GM15510 (cell line): Measurements from ENCODE around the gene FUT8.

ENCODE experiments used
- POLR2A ChIP-seq: IDR thresholded peaks from 3 replicates; pipeline ENCODE4 v1.6.1; 2011; ENCODE audit warnings: borderline replicate concordance; ENCODE audit not compliant: insufficient read length; ENCODE audit errors: extremely low read depth

FUT8 gene

GRCh38 chr14:65412856-65413738 is 567 bp downstream of the FUT8 start:
- TF ChIP-seq POLR2A, result no peak

GRCh38 chr14:65413739-65414045 is 1.2 kb downstream of the FUT8 start:
- TF ChIP-seq POLR2A, result no peak

- no peak for TF ChIP-seq POLR2A
Observed at GRCh38 chr14:65414961-65415589, 2.5 kb downstream of the FUT8 start.

GRCh38 chr14:65415613-65416012 is 3.1 kb downstream of the FUT8 start:
- TF ChIP-seq POLR2A, result no peak

- no peak for TF ChIP-seq POLR2A
Observed at GRCh38 chr14:65419593-65420252, 7.2 kb downstream of the FUT8 start.

GRCh38 chr14:65421201-65421981 is 8.9 kb downstream of the FUT8 start:
- TF ChIP-seq POLR2A, result no peak

- TF ChIP-seq POLR2A, result no peak
Observed at GRCh38 chr14:65422088-65422834, 9.7 kb downstream of the FUT8 start.

- TF ChIP-seq POLR2A, result no peak
Observed at GRCh38 chr14:65423982-65424381, 11.5 kb downstream of the FUT8 start.

GRCh38 chr14:65424531-65424930 is 12.0 kb downstream of the FUT8 start:
- TF ChIP-seq POLR2A, result no peak

GRCh38 chr14:65425885-65426284 is 13.4 kb downstream of the FUT8 start:
- TF ChIP-seq POLR2A, result no peak

GRCh38 chr14:65428691-65429090 is 16.2 kb downstream of the FUT8 start:
- no peak for TF ChIP-seq POLR2A

GRCh38 chr14:65429757-65430156 is 17.2 kb downstream of the FUT8 start:
- TF ChIP-seq POLR2A, result no peak

- TF ChIP-seq POLR2A, result no peak
Observed at GRCh38 chr14:65431245-65431644, 18.7 kb downstream of the FUT8 start.

- no peak for TF ChIP-seq POLR2A
Observed at GRCh38 chr14:65431951-65432350, 19.4 kb downstream of the FUT8 start.
